ENCODE results near the gene TRMT10C.
"Not testable (repeated sequence)": the region's sequence is repeated elsewhere in the genome, so short reads cannot be mapped to it uniquely, and the experiment has no call there.

The TRMT10C gene

GRCh38 chr3:101549473-101549872, 12.2 kb upstream of the TRMT10C start:
- DNase-seq: no peak

GRCh38 chr3:101551359-101552081, 10.1 kb upstream of the TRMT10C start:
- DNase-seq: not testable (repeated sequence)

GRCh38 chr3:101553381-101553780, 8.3 kb upstream of the TRMT10C start:
- DNase-seq: not testable (repeated sequence)

DNA sequence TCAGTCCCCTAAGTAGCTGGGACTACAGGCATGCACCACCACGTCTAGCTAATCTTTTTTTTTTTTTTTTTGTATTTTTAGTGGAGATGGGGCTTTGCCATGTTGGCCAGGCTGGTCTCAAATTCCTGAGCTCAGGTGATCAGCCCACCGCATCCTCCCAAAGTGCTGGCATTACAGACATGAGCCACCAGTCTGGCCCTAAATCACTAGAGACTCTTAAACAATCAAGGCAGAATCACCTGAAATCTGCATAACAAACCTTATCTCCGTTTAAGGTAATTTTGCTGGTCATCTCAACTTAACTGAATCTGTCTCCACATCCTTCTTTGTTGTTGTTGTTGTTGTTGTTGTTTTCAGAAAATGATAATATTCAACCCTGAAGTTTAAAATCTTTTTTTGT, 5.6 kb upstream of the TRMT10C start:
- DNase-seq: no peak

DNA sequence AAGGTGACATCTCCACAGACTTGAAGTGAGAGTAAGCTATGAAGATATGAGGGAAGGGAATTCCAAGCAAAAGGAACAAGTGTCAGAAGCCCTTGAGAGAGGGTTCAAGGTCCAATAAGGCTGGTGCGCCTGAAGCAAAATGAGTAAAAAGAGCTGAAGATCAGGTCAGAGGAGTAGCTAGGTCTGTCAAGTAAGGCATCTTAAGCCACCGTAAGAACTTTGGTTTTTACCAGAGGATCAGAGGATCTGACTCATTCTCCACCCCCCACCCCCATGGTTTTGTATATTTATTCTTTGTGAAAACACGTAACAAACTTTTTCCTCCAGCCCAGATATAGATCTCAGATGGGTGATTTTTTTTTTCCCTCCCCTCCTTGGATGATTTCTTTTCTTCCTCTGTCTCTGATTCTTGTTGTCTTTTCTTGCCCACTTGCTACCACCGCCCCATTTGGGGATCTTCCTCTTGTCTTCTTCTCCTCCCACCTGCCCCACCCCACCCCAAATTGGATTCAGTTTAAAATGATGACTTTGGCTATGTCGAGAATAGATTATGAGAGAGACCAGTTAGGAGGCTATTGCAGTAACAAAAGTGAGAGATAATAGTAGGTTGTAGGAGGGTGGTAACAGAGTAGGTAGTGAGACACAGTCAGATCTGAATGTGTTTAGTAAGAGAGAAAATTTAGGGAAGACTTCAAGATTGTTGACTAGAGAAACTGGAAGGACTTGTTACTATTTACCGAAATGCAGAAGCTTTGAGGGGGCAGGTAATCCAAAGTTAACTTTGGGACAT, 6.1 kb downstream of the TRMT10C start:
- DNase-seq: no peak

GRCh38 chr3:101571028-101571895, 9.6 kb downstream of the TRMT10C start:
- DNase-seq: no peak

GRCh38 chr3:101573449-101574387, 12.1 kb downstream of the TRMT10C start, which contains the start of gene PCNP:
Gene PCNP (plus strand): TSS chr3:101574180. CDS start chr3:101574216, 36 bp downstream.
- DNase-seq: peak; percentile 97

- no peak for DNase-seq
Measured at GRCh38 chr3:101574388-101575112, 12.9 kb downstream of the TRMT10C start.

DNA sequence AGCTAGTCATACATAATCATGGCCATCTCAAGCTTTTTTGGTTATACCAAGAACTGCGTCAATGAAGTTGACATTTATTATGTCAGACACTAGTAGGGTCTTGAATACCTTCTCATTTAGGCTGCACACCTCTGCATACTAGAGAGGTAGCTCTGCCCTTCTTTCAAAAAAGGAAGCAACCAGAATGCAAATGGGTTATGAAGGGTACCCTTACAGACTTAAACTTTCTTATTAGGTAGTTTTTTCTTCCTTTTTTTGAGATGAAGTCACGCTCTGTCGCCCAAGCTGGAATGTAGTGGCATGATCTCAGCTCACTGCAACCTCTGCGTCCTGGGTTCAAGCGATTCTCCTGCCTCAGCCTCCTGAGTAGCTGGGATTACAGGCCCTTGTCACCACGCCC, 15.6 kb downstream of the TRMT10C start:
- no peak for DNase-seq

GRCh38 chr3:101588616-101589015, 26.9 kb downstream of the TRMT10C start:
- no peak for DNase-seq

DNA sequence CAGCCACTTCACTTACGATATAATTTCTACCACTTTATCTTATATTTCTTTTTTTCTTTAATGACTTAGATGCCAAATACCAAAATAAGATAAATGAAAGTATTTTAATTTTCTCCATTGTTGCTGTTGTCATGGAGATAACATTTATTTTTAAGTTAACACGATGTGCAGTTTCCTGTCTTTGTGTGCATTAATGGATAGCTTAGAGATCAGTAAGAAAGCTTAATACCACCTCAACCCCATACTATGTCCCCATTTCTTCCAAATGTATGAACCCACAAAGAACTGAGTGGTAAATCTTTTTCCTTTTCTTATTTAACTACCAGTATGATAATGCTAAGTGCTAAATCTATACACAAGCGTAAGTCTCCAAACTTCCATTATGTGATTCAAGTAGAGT, 29.4 kb downstream of the TRMT10C start:
- no peak for DNase-seq

- no peak for DNase-seq
Measured at GRCh38 chr3:101602731-101603130, 41.1 kb downstream of the TRMT10C start.

DNA sequence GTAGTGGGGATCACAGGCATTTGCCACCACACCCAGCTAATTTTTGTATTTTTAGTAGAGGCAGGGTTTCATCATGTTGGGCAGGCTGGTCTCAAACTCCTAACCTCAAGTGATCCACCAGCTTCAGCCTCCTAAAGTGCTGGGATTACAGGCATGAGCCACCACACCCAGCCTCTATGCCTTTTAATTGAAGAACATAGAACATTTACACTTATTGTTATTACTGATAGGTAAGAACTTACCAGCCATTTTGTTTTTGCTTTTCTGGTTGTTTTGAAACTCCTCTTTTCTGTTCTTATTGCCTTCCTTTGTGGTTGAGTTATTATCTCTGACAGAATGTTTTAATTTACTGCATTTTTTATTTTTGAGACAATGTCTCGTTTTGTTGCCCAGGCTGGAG, 41.5 kb downstream of the TRMT10C start:
- DNase-seq: no peak

DNA sequence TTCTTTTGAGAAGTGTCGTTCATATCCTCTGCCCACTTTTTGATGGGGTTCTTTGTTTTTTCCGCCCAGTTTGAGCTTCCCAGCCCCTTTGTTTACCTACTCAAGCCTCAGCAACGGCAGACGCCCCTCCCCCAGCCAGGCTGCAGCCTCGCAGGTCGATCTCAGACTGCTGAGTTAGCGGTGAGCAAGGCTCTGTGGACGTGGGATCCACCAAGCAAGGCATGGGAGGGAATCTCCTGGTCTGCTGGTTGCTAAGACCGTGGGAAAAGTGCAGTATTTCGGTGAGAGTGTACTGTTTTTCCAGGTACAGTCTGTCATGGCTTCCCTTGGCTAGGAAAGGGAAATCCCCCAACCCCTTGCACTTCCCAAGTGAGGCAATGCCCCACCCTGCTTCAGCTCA, 43.7 kb downstream of the TRMT10C start:
- not testable (repeated sequence) for DNase-seq

DNA sequence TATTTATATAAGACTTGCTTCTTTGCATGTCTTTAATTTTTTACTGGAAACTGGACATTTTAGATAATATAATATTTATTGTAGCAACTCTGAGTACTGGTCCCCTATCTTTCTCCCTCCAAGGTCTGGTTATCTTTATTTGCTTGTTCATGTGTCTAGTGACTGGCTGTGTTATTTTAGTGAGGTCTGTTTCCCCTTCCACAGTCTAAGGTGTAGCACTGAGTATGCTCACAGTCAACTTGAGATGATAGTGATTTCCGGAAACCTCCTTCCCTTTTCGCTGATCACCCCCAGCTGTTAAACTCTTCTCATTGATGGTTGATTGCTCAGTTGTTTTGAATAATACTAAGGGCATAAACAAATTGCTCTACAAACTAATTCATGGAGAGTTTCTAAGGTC, 49.4 kb downstream of the TRMT10C start:
- no peak for DNase-seq

- DNase-seq: not testable (repeated sequence)
Measured at GRCh38 chr3:101613014-101613413, 51.3 kb downstream of the TRMT10C start.

DNA sequence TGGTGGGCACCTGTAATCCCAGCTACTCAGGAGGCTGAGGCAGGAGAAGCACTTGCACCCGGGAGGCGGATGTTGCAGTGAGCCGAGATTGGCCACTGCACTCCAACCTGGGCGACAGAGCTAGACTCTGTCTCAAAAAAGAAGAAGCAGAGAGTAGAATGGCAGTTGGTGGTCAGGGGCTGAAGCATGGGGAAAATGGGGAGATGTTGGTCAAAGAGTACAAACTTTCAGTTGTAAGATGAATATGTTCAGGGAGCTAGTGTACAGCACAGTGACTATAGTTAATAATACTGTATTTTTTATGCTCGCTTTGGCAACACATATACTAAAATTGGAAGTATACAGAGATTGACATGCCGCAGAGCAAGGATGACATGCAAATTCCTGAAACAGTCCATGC, 53.9 kb downstream of the TRMT10C start:
- no peak for DNase-seq
